HEK293T (cell line): ENCODE results near the gene SDR42E1.

Source experiments
- ARNT ChIP-seq: fragments of 450-650 bp; IDR thresholded peaks from 2 replicates; pipeline ENCODE4 v1.6.1; 2017; ENCODE audit warnings: mild to moderate bottlenecking
- CTBP1 ChIP-seq: fragments of 450-650 bp; IDR thresholded peaks from 2 replicates; pipeline ENCODE4 v1.6.1; 2016; ENCODE audit warnings: borderline replicate concordance
- ELF4 ChIP-seq: fragments of 450-650 bp; IDR thresholded peaks from 2 replicates; pipeline ENCODE4 v1.6.1; 2017; ENCODE audit warnings: antibody characterized with exemption
- FOXA1 ChIP-seq: fragments of 450-650 bp; IDR thresholded peaks from 2 replicates; pipeline ENCODE4 v1.6.1; 2016; ENCODE audit warnings: mild to moderate bottlenecking
- FOXK2 ChIP-seq: fragments of 450-650 bp; IDR thresholded peaks from 2 replicates; pipeline ENCODE4 v1.6.1; 2016; ENCODE audit warnings: mild to moderate bottlenecking
- FOXM1 ChIP-seq: fragments of 450-650 bp; IDR thresholded peaks from 2 replicates; pipeline ENCODE4 v1.6.1; 2017; ENCODE audit warnings: mild to moderate bottlenecking, borderline replicate concordance
- HDGF ChIP-seq: fragments of 450-650 bp; IDR thresholded peaks from 2 replicates; pipeline ENCODE4 v1.6.1; 2017; ENCODE audit warnings: antibody characterized with exemption, borderline replicate concordance
- L3MBTL2 ChIP-seq: fragments of 450-650 bp; conservative IDR thresholded peaks from 2 replicates; pipeline ENCODE4 v1.6.1; 2016; ENCODE audit warnings: mild to moderate bottlenecking
- PKNOX1 ChIP-seq: fragments of 450-650 bp; IDR thresholded peaks from 2 replicates; pipeline ENCODE4 v1.6.1; 2016
- SP1 ChIP-seq: fragments of 450-650 bp; IDR thresholded peaks from 2 replicates; pipeline ENCODE4 v1.6.1; 2017
- SUZ12 ChIP-seq: fragments of 450-650 bp; IDR thresholded peaks from 2 replicates; pipeline ENCODE4 v1.6.1; 2016; ENCODE audit warnings: mild to moderate bottlenecking
- TARDBP ChIP-seq: fragments of 450-650 bp; IDR thresholded peaks from 2 replicates; pipeline ENCODE4 v1.6.1; 2016
- ZNF384 ChIP-seq: fragments of 450-650 bp; IDR thresholded peaks from 2 replicates; pipeline ENCODE4 v1.6.1; 2016

- TF ChIP-seq ARNT (no peak), HDGF (no peak), FOXM1 (no peak), SP1 (no peak), PKNOX1 (no peak), ELF4 (no peak), FOXK2 (no peak), FOXA1 (no peak), SUZ12 (no peak), CTBP1 (no peak), ZNF384 (no peak), L3MBTL2 (no peak), TARDBP (no peak)
Measured at GRCh38 chr16:81973737-81974136, 37.5 kb downstream of the SDR42E1 start.
